ENCODE data around the gene BAIAP2.

BAIAP2 gene

GRCh38 chr17:81138500-81138899, 103.5 kb downstream of the BAIAP2 start:
- no peak overlapping the region for H3K4me3 ChIP-seq (replicated peaks in 1 of 2; ENCODE audit: low read depth in 2 of 2, low read length in 2 of 2)
- DNase-seq (ENCODE audit: low read depth in 2 of 2): no peak
- no peak for TF ChIP-seq CTCF (IDR thresholded peaks at IDR 0.05; ENCODE audit: low read depth, low read length)

GRCh38 chr17:81139428-81139827, 104.5 kb downstream of the BAIAP2 start:
- H3K4me3 ChIP-seq (replicated peaks in 1 of 2; ENCODE audit: low read depth in 2 of 2, low read length in 2 of 2): no peak overlapping the region
- no peak for DNase-seq (ENCODE audit: low read depth in 2 of 2)
- TF ChIP-seq CTCF (IDR thresholded peaks at IDR 0.05; ENCODE audit: low read depth, low read length): no peak

- no peak overlapping the region for H3K4me3 ChIP-seq (replicated peaks in 1 of 2; ENCODE audit: low read depth in 2 of 2, low read length in 2 of 2)
- no peak for DNase-seq (ENCODE audit: low read depth in 2 of 2)
- TF ChIP-seq CTCF (IDR thresholded peaks at IDR 0.05; ENCODE audit: low read depth, low read length): no peak
Observed at GRCh38 chr17:81140018-81140417, 105.1 kb downstream of the BAIAP2 start.

GRCh38 chr17:81140695-81141094, 105.7 kb downstream of the BAIAP2 start:
- no peak for TF ChIP-seq CTCF (IDR thresholded peaks at IDR 0.05; ENCODE audit: low read depth, low read length)
- DNase-seq (ENCODE audit: low read depth in 2 of 2): no peak

GRCh38 chr17:81142301-81143199, 107.6 kb downstream of the BAIAP2 start:
- peak; percentile 70 for TF ChIP-seq CTCF (IDR thresholded peaks at IDR 0.05; ENCODE audit: low read depth, low read length)

More at GRCh38 chr17:81140695-81141094, 105.7 kb downstream of the BAIAP2 start:
- H3K4me3 ChIP-seq (replicated peaks in 1 of 2; ENCODE audit: low read depth in 2 of 2, low read length in 2 of 2): no peak overlapping the region

GRCh38 chr17:81143200-81143527, 108.2 kb downstream of the BAIAP2 start:
- no peak overlapping the region for H3K4me3 ChIP-seq (replicated peaks in 1 of 2; ENCODE audit: low read depth in 2 of 2, low read length in 2 of 2)
- no peak for TF ChIP-seq CTCF (IDR thresholded peaks at IDR 0.05; ENCODE audit: low read depth, low read length)
- DNase-seq (ENCODE audit: low read depth in 2 of 2): no peak

More at GRCh38 chr17:81142301-81143199, 107.6 kb downstream of the BAIAP2 start:
- no peak overlapping the region for H3K4me3 ChIP-seq (replicated peaks in 1 of 2; ENCODE audit: low read depth in 2 of 2, low read length in 2 of 2)
- DNase-seq (ENCODE audit: low read depth in 2 of 2): peak; percentile 79 to 80
